MM.1S (cell line): Measurements from ENCODE around the gene HMGCLL1.

Experiments used
- DNase-seq: peaks from one replicate; pipeline ENCODE4 v3.0.0-alpha.2; 2015
- H2AFZ ChIP-seq: fragments of 300-600 bp; sonication (generic); 2 replicates; pipeline ENCODE4 v1.6.0; 2016; ENCODE audit warnings: antibody characterized with exemption, low read length
- H3F3A ChIP-seq: fragments of 300-600 bp; sonication (generic); 2 replicates; pipeline ENCODE4 v1.6.1; 2016; ENCODE audit warnings: mild to moderate bottlenecking, antibody characterized with exemption, low read length, moderate library complexity, mixed read lengths; ENCODE audit not compliant: insufficient read depth
- H3K27ac ChIP-seq: fragments of 300-600 bp; sonication (generic); 2 replicates; pipeline ENCODE4 v1.5.1; 2016; ENCODE audit warnings: mild to moderate bottlenecking, low read length
- H3K27me3 ChIP-seq: fragments of 300-600 bp; sonication (generic); replicated peaks from 2 replicates; pipeline ENCODE4 v1.6.0; 2016; ENCODE audit warnings: low read length; ENCODE audit not compliant: insufficient read depth
- H3K36me3 ChIP-seq: fragments of 300-600 bp; sonication (generic); replicated peaks from 2 replicates; pipeline ENCODE4 v1.6.1; 2016; ENCODE audit warnings: mild to moderate bottlenecking, low read length, mixed read lengths; ENCODE audit not compliant: insufficient read depth
- H3K4me1 ChIP-seq: fragments of 300-600 bp; sonication (generic); 2 replicates; pipeline ENCODE4 v1.6.1; 2016; ENCODE audit warnings: low read length, mixed read lengths
- H3K4me2 ChIP-seq: fragments of 300-600 bp; sonication (generic); 2 replicates; pipeline ENCODE4 v1.6.0; 2016; ENCODE audit warnings: low read depth, low read length
- H3K4me3 ChIP-seq: fragments of 300-600 bp; sonication (generic); 2 replicates; pipeline ENCODE4 v1.5.1; 2016; ENCODE audit warnings: low read length, mixed read lengths
- H3K79me2 ChIP-seq: fragments of 300-600 bp; sonication (generic); 2 replicates; pipeline ENCODE4 v1.6.1; 2016; ENCODE audit warnings: mixed run types, low read length, mixed read lengths
- H3K9ac ChIP-seq: fragments of 300-600 bp; sonication (generic); 2 replicates; pipeline ENCODE4 v1.6.1; 2016; ENCODE audit warnings: low read length, mixed read lengths
- H3K9me2 ChIP-seq: fragments of 300-600 bp; sonication (generic); replicated peaks from 2 replicates; pipeline ENCODE4 v1.6.1; 2016; ENCODE audit warnings: mild to moderate bottlenecking, low read length, mixed read lengths; ENCODE audit not compliant: insufficient read depth
- H3K9me3 ChIP-seq: fragments of 300-600 bp; sonication (generic); replicated peaks from 2 replicates; pipeline ENCODE4 v1.6.1; 2016; ENCODE audit warnings: mild to moderate bottlenecking, low read length, mixed read lengths; ENCODE audit not compliant: insufficient read depth
- H4K20me1 ChIP-seq: fragments of 300-600 bp; sonication (generic); 2 replicates; pipeline ENCODE4 v1.6.1; 2016; ENCODE audit warnings: mild to moderate bottlenecking, low read length, moderate library complexity, mixed read lengths; ENCODE audit not compliant: insufficient read depth
- EZH2 ChIP-seq: fragments of 300-600 bp; sonication (generic); optimal IDR thresholded peaks from 2 replicates; pipeline ENCODE3; 2017; ENCODE audit warnings: low read depth, mild to moderate bottlenecking, antibody characterized with exemption, low read length, mixed read lengths
- EZH2phosphoT487 ChIP-seq: fragments of 300-600 bp; sonication (generic); IDR thresholded peaks from 2 replicates; pipeline ENCODE4 v1.6.1; 2018; ENCODE audit warnings: antibody characterized with exemption, low read length
- TF ChIP-seq, protein P1 (sequence below): fragments of 300-600 bp; sonication (generic); IDR thresholded peaks from 2 replicates; pipeline ENCODE4 v1.5.1; 2016; ENCODE audit warnings: antibody characterized with exemption, low read length, mixed read lengths

HMGCLL1 gene

DNA sequence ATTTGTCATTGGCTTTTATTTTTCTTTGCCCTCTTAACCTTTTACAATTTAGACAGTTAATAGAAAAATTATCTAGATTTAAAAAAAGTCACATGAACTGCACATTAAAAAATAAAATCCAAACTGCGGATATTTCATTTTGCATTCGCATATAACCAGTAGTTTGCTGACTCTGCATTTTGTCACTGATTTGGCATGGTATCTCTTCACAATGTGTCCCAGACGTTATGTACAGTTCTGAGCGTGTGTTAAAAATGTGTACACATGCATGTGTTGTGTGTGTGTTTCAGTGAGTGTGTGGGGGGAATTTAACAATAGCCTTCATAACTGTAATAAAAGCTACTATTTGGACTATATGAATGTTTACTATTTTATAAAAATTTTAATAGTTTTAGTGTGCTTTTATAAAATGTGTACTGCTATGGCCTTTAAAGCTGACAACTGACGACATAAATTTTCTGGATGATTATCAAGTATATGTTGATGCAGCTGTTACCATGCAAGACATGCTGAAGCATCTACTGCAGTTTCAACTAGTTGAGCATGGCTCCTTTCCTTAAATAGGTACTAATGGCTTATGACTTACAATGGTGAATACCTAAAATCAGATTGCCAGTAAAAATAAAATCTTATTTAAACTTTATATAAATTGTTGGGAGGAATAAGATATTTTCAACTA lies 67.7 kb downstream of the HMGCLL1 start:
- Histone ChIP-seq H3K79me2 (no peaks in the 10 kb centered on the region), H3F3A (no peaks in the 10 kb centered on the region), H3K36me3 (no peaks in the 10 kb centered on the region), H3K27ac (no peak overlapping the region), H2AFZ (no peak overlapping the region), H3K27me3 (no peaks in the 10 kb centered on the region), H3K9me2 (no peaks in the 10 kb centered on the region), H3K4me1 (no peaks in the 10 kb centered on the region), H3K9ac (no peak overlapping the region), H3K9me3 (no peaks in the 10 kb centered on the region), H3K4me3 (no peak overlapping the region), H3K4me2 (no peak overlapping the region), H4K20me1 (no peaks in the 10 kb centered on the region)
- no peak for TF ChIP-seq EZH2
- TF ChIP-seq, protein P1, sequence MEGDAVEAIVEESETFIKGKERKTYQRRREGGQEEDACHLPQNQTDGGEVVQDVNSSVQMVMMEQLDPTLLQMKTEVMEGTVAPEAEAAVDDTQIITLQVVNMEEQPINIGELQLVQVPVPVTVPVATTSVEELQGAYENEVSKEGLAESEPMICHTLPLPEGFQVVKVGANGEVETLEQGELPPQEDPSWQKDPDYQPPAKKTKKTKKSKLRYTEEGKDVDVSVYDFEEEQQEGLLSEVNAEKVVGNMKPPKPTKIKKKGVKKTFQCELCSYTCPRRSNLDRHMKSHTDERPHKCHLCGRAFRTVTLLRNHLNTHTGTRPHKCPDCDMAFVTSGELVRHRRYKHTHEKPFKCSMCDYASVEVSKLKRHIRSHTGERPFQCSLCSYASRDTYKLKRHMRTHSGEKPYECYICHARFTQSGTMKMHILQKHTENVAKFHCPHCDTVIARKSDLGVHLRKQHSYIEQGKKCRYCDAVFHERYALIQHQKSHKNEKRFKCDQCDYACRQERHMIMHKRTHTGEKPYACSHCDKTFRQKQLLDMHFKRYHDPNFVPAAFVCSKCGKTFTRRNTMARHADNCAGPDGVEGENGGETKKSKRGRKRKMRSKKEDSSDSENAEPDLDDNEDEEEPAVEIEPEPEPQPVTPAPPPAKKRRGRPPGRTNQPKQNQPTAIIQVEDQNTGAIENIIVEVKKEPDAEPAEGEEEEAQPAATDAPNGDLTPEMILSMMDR = no peak
- no peak for TF ChIP-seq EZH2phosphoT487
- DNase-seq = no peak

DNA sequence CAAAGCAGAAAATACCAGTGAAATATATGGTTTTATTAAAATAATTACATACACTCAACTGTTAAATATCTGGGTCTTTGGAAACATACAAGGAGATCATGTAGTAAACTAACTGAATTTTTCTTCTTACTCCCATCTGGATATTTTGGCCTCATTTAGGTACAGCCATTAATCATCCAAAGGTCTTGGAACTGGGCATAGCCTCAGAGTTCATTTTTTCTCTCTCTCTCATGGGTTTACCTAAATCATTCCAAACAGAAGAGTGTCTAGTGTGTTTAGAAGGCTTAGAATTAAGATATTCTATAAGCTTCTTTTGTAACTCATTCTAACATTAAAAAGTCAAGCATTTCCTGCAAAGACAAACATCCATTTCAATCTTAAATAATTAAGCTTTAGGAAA lies 79.4 kb downstream of the HMGCLL1 start:
- Histone ChIP-seq H3K9ac (no peak overlapping the region), H3K9me2 (no peaks in the 10 kb centered on the region), H3K4me1 (no peaks in the 10 kb centered on the region), H3F3A (no peaks in the 10 kb centered on the region), H3K9me3 (no peaks in the 10 kb centered on the region), H3K36me3 (no peaks in the 10 kb centered on the region), H3K27ac (no peak overlapping the region), H3K79me2 (no peaks in the 10 kb centered on the region), H3K27me3 (no peaks in the 10 kb centered on the region), H3K4me3 (no peak overlapping the region), H3K4me2 (no peak overlapping the region), H2AFZ (no peak overlapping the region), H4K20me1 (no peaks in the 10 kb centered on the region)
- no peak for DNase-seq
- TF ChIP-seq, protein P1 = no peak
- TF ChIP-seq EZH2phosphoT487 (no peak), EZH2 (no peak)

DNA sequence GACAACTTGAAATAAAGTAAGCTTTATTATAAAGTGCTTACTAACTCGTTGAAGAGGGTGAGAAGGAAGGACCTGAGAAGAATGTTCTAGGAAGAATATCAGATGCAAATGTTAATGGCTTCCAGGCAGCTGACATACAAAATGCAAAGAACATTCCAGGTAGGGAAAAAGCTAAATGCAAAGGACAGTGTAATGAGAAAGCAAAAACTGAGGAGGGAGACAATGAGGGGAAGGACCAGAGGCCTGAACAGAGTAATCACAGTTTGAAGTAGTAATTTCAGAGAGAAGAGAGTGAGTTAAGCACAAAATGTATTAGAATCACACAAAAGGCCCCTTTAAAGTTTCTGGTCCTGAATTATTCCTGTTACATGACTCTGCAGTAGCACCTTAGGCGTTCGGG lies 81.3 kb downstream of the HMGCLL1 start:
- H3K4me3 ChIP-seq = no peak overlapping the region
- H3K27me3 ChIP-seq = no peaks in the 10 kb centered on the region
- H3F3A ChIP-seq = no peaks in the 10 kb centered on the region
- H3K27ac ChIP-seq = no peak overlapping the region
- no peak overlapping the region for H3K4me2 ChIP-seq
- no peak overlapping the region for H3K9ac ChIP-seq
- H3K9me3 ChIP-seq = no peaks in the 10 kb centered on the region
- TF ChIP-seq, protein P1 = no peak
- no peak for TF ChIP-seq EZH2phosphoT487
- H2AFZ ChIP-seq = no peak overlapping the region
- DNase-seq = no peak
- H3K79me2 ChIP-seq = no peaks in the 10 kb centered on the region
- H3K4me1 ChIP-seq = no peaks in the 10 kb centered on the region
- H4K20me1 ChIP-seq = no peaks in the 10 kb centered on the region
- H3K9me2 ChIP-seq = no peaks in the 10 kb centered on the region
- no peaks in the 10 kb centered on the region for H3K36me3 ChIP-seq
